Endodermal cell (in vitro differentiated cells): ENCODE measurements around the gene CAMK2B. TPM values are rescaled to one million over a fixed set of nuclear protein-coding genes. Genes with fewer than 3 reads are reported as not detected.
A peak's percentile ranks its signal among the peaks of the same experiment; 100 is the strongest.

Experiments used
- DNase-seq: peaks from one replicate; pipeline ENCODE4 v3.0.0-alpha.2; 2017
- H3K27ac ChIP-seq: 2 replicates; pipeline ENCODE4 v1.5.1; 2013; ENCODE audit warnings: mild to moderate bottlenecking, low read depth, low read length, moderate library complexity
- H3K27me3 ChIP-seq: 2 replicates; pipeline ENCODE4 v1.6.1; 2013; ENCODE audit warnings: mild to moderate bottlenecking, low read length, moderate library complexity; ENCODE audit not compliant: insufficient read depth, control insufficient read depth, poor library complexity, severe bottlenecking
- H3K36me3 ChIP-seq: 2 replicates; pipeline ENCODE4 v1.7.0; 2013; ENCODE audit warnings: mild to moderate bottlenecking, low read length, moderate library complexity; ENCODE audit not compliant: control insufficient read depth, insufficient read depth
- H3K4me1 ChIP-seq: one replicate; pipeline ENCODE4 v1.7.0; 2013; ENCODE audit warnings: low read length; ENCODE audit not compliant: control insufficient read depth, insufficient read depth
- H3K4me3 ChIP-seq: 2 replicates; pipeline ENCODE4 v1.5.1; 2013; ENCODE audit warnings: mild to moderate bottlenecking, low read length, moderate library complexity
- H3K9ac ChIP-seq: 2 replicates; pipeline ENCODE4 v1.6.1; 2013; ENCODE audit warnings: mild to moderate bottlenecking, low read length, moderate library complexity; ENCODE audit not compliant: poor library complexity, severe bottlenecking; ENCODE audit errors: extremely low read depth
- H3K9me3 ChIP-seq: 2 replicates; pipeline ENCODE4 v1.6.1; 2013; ENCODE audit warnings: mild to moderate bottlenecking, low read length, moderate library complexity; ENCODE audit not compliant: control insufficient read depth
- H3K27ac Mint-ChIP-seq: 2 replicates; pipeline ENCODE4 v1.8.0; 2020; ENCODE audit warnings: mixed read lengths
- H3K27me3 Mint-ChIP-seq: 2 replicates; pipeline ENCODE4 v1.8.0; 2021; ENCODE audit warnings: mild to moderate bottlenecking, mixed read lengths; ENCODE audit not compliant: insufficient read depth
- H3K36me3 Mint-ChIP-seq: 2 replicates; pipeline ENCODE4 v1.8.0; 2020; ENCODE audit warnings: low read depth, mixed read lengths
- H3K4me1 Mint-ChIP-seq: 2 replicates; pipeline ENCODE4 v1.8.0; 2020; ENCODE audit warnings: mixed read lengths
- H3K4me3 Mint-ChIP-seq: 2 replicates; pipeline ENCODE4 v1.8.0; 2020; ENCODE audit warnings: mild to moderate bottlenecking, moderate library complexity, mixed read lengths
- H3K9me3 Mint-ChIP-seq: 2 replicates; pipeline ENCODE4 v1.8.0; 2020; ENCODE audit warnings: mild to moderate bottlenecking, mixed read lengths
- WGBS, 2 experiments: methylation state at CpG; one replicate each; pipeline versions ENCODE4 v1.1.5 to v1.1.7; 2013; ENCODE audit warnings: missing lambda C conversion rate in 2 of 2, mixed read lengths in 1 of 2; ENCODE audit not compliant: insufficient coverage in 1 of 2, insufficient read length in 1 of 2; 5-methylcytosine and 5-hydroxymethylcytosine counted together
- total RNA-seq, 2 donors: library from RNA; stranded (reverse); fragmentation: NEBNext Ultra II Directional in 1 of 2; extraction: Animal tissue kit (Norgen Biotek cat#: 25700) in 1 of 2; gene quantifications; 2 replicates in 1 of 2; 3 replicates in 1 of 2; pipeline ENCODE4 v1.2.1, GENCODE V29; 2021
- TF ChIP-seq, protein P1 (sequence below): fragments of 200-600 bp; sonication (generic); conservative IDR thresholded peaks from 2 replicates; pipeline ENCODE4 v1.5.0; 2021; ENCODE audit warnings: antibody characterized with exemption, mild to moderate bottlenecking

CAMK2B gene
- total RNA-seq, 2 donors from 2014 or later, result 0.26 TPM; not detected in 1

GRCh38 chr7:44213206-44213876 is 112.1 kb downstream of the CAMK2B start:
- no peak overlapping the region for H3K27ac Mint-ChIP-seq
- Histone ChIP-seq H3K4me3 (no peak overlapping the region), H3K4me1 (no peaks in the 10 kb centered on the region), H3K36me3 (peaks cover 61% of the 10 kb centered on the region), H3K27me3 (no peaks in the 10 kb centered on the region), H3K9ac (no peak overlapping the region), H3K9me3 (no peaks in the 10 kb centered on the region), H3K27ac (no peak overlapping the region)
- TF ChIP-seq, protein P1, sequence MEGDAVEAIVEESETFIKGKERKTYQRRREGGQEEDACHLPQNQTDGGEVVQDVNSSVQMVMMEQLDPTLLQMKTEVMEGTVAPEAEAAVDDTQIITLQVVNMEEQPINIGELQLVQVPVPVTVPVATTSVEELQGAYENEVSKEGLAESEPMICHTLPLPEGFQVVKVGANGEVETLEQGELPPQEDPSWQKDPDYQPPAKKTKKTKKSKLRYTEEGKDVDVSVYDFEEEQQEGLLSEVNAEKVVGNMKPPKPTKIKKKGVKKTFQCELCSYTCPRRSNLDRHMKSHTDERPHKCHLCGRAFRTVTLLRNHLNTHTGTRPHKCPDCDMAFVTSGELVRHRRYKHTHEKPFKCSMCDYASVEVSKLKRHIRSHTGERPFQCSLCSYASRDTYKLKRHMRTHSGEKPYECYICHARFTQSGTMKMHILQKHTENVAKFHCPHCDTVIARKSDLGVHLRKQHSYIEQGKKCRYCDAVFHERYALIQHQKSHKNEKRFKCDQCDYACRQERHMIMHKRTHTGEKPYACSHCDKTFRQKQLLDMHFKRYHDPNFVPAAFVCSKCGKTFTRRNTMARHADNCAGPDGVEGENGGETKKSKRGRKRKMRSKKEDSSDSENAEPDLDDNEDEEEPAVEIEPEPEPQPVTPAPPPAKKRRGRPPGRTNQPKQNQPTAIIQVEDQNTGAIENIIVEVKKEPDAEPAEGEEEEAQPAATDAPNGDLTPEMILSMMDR, result no peak
- no peak overlapping the region for H3K4me3 Mint-ChIP-seq
- H3K36me3 Mint-ChIP-seq, result peaks cover 35% of the 10 kb centered on the region
- no peak for DNase-seq
- 93 to 100% methylated on average over 1 to 3 of the region's 3 CpGs for WGBS, 2 experiments
- no peaks in the 10 kb centered on the region for H3K27me3 Mint-ChIP-seq
- H3K4me1 Mint-ChIP-seq, result peaks cover 13% of the 10 kb centered on the region
- H3K9me3 Mint-ChIP-seq, result no peaks in the 10 kb centered on the region

- DNase-seq, result no peak
- no peak overlapping the region for H3K4me3 Mint-ChIP-seq
- Histone ChIP-seq H3K4me3 (no peak overlapping the region), H3K9me3 (no peaks in the 10 kb centered on the region), H3K27ac (no peak overlapping the region), H3K9ac (no peak overlapping the region), H3K4me1 (no peaks in the 10 kb centered on the region), H3K36me3 (peaks cover 67% of the 10 kb centered on the region), H3K27me3 (no peaks in the 10 kb centered on the region)
- TF ChIP-seq, protein P1, result no peak
- no peak overlapping the region for H3K27ac Mint-ChIP-seq
- no peaks in the 10 kb centered on the region for H3K27me3 Mint-ChIP-seq
- peaks cover 9% of the 10 kb centered on the region for H3K4me1 Mint-ChIP-seq
- 88 to 100% methylated on average over 3 to 7 of the region's 7 CpGs for WGBS, 2 experiments
- H3K36me3 Mint-ChIP-seq, result peaks cover 42% of the 10 kb centered on the region
- no peaks in the 10 kb centered on the region for H3K9me3 Mint-ChIP-seq
Observed at GRCh38 chr7:44212581-44213184, 112.7 kb downstream of the CAMK2B start.

- Histone ChIP-seq H3K4me1 (no peaks in the 10 kb centered on the region), H3K27me3 (no peaks in the 10 kb centered on the region), H3K4me3 (no peak overlapping the region), H3K36me3 (peaks cover 74% of the 10 kb centered on the region), H3K27ac (peak overlapping the region; percentile 24), H3K9me3 (no peaks in the 10 kb centered on the region), H3K9ac (no peak overlapping the region)
- Mint-ChIP-seq H3K4me3 (no peak overlapping the region), H3K36me3 (peaks cover 48% of the 10 kb centered on the region), H3K9me3 (no peaks in the 10 kb centered on the region), H3K27me3 (no peaks in the 10 kb centered on the region), H3K4me1 (peaks cover 9% of the 10 kb centered on the region), H3K27ac (no peak overlapping the region)
- no peak for DNase-seq
- WGBS, 2 experiments, result 87 to 89% methylated on average over 3 to 6 of the region's 6 CpGs
- TF ChIP-seq, protein P1, result no peak
Observed at GRCh38 chr7:44212018-44212417, 113.4 kb downstream of the CAMK2B start.
